Measurements from ENCODE around the gene EHF. TPM values are rescaled to one million over a fixed set of nuclear protein-coding genes. Genes with fewer than 3 reads are reported as not detected.
A peak's percentile ranks its signal among the peaks of the same experiment; 100 is the strongest.

The EHF gene
- total RNA-seq, 1 experiment from 2014 or later: 118 TPM

DNA sequence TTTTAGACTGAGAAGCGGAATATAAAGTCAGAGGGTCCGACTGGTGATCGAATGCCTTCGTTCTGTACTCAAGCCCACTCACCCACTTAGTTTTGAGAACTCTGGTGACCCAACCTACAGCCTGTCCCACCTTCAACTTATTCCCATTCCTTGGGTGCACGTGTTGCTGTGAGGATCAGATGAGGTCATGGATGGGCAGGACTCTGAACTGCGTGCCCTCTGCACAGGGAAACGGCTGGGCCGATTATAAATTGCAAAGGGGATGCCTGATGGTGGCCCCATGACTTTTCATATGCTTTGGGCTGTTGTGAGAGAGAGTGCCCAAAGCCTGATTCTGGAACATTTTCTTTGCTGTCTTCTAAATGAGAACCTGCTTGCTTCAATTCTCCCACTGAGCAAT is 16.0 kb upstream of the EHF start:
- POLR2A ChIA-PET (ENCODE audit: unreplicated experiment): no interaction called here
- Histone ChIP-seq H4K20me1 (ENCODE audit: insufficient read depth) (no peaks in the 10 kb centered on the region), H3K36me3 (ENCODE audit: low read depth) (no peaks in the 10 kb centered on the region), H3K27me3 (ENCODE audit: insufficient read depth, low read depth) (no peaks in the 10 kb centered on the region), H3K9me3 (ENCODE audit: insufficient read depth, low read depth) (no peaks in the 10 kb centered on the region), H3K4me1 (replicated peaks; ENCODE audit: insufficient read depth) (peaks cover 64% of the 10 kb centered on the region), H3K79me2 (ENCODE audit: low read depth) (no peaks in the 10 kb centered on the region), H3K9me2 (ENCODE audit: insufficient read depth) (no peaks in the 10 kb centered on the region), H3F3A (ENCODE audit: insufficient read depth, low read depth) (peaks cover 51% of the 10 kb centered on the region), H2AFZ (no peak overlapping the region), H3K27ac (no peak overlapping the region), H3K4me3 (no peak overlapping the region), H3K4me2 (peak overlapping the region; percentile 18; the same call in 1 of the 2 replicates)
- TF ChIP-seq, protein P1, sequence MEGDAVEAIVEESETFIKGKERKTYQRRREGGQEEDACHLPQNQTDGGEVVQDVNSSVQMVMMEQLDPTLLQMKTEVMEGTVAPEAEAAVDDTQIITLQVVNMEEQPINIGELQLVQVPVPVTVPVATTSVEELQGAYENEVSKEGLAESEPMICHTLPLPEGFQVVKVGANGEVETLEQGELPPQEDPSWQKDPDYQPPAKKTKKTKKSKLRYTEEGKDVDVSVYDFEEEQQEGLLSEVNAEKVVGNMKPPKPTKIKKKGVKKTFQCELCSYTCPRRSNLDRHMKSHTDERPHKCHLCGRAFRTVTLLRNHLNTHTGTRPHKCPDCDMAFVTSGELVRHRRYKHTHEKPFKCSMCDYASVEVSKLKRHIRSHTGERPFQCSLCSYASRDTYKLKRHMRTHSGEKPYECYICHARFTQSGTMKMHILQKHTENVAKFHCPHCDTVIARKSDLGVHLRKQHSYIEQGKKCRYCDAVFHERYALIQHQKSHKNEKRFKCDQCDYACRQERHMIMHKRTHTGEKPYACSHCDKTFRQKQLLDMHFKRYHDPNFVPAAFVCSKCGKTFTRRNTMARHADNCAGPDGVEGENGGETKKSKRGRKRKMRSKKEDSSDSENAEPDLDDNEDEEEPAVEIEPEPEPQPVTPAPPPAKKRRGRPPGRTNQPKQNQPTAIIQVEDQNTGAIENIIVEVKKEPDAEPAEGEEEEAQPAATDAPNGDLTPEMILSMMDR (conservative IDR thresholded peaks at IDR 0.05): no peak
- no peak for TF ChIP-seq EZH2 (IDR thresholded peaks at IDR 0.05; ENCODE audit: low read depth)
- CTCF ChIA-PET: no interaction called here
- DNase-seq: no peak
- no TSS peak for BruUV-seq (replicated peaks)
- intact Hi-C loops (cut with micrococcal nuclease; ENCODE audit: unreplicated experiment): no loop called here

DNA sequence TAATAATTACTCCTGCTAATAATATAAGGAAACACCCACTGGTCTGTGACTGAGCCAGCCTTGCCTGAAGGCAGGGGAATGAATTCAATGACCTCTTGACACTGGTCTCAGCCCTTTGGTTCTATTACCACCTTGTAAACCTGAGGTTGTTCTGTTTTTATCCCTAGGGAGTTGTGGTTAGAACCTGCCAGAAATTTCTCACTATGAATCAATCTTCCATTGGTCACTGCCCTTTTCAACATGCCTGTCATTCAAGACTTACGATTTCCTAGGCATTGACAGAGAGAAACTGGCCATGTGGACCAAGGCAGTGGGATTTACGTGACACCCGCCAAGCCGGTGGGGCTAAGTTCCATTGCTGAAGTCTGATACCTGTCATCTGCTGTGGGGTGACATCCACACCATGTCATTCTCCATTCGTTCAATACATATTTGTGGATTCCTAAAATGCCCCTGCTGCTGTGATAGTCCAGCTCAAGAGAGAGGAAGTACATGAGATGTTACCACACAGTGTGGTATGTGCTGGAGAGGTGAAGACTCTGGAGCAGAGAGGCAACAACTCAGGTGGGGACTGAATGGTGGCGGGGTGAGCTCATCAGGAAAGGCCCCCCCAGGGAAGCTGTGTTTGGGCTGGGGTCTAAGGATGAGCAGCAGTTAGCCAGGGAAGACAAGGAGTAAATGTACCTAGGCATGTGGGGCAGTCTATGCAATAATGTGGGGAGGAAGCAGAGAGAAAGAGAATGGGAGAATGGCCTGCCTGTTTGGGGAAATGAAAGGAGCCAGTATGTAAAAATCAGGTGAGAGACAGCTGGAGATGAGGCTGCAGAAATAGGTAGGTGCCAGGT is 15.2 kb upstream of the EHF start:
- intact Hi-C loops (cut with micrococcal nuclease; ENCODE audit: unreplicated experiment): no loop called here
- H3K9me2 ChIP-seq (ENCODE audit: insufficient read depth): no peaks in the 10 kb centered on the region
- no peak overlapping the region for H3K27ac ChIP-seq
- no peak for TF ChIP-seq EZH2 (IDR thresholded peaks at IDR 0.05; ENCODE audit: low read depth)
- TF ChIP-seq, protein P1 (conservative IDR thresholded peaks at IDR 0.05): no peak
- no peaks in the 10 kb centered on the region for H3K79me2 ChIP-seq (ENCODE audit: low read depth)
- peaks cover 57% of the 10 kb centered on the region for H3K4me1 ChIP-seq (replicated peaks; ENCODE audit: insufficient read depth)
- no peak for DNase-seq
- H2AFZ ChIP-seq: no peak overlapping the region
- no peak overlapping the region for H3K4me2 ChIP-seq
- no peaks in the 10 kb centered on the region for H3K9me3 ChIP-seq (ENCODE audit: insufficient read depth, low read depth)
- peaks cover 43% of the 10 kb centered on the region for H3F3A ChIP-seq (ENCODE audit: insufficient read depth, low read depth)
- no peaks in the 10 kb centered on the region for H4K20me1 ChIP-seq (ENCODE audit: insufficient read depth)
- ChIA-PET POLR2A (ENCODE audit: unreplicated experiment) (interaction anchor here (0.6 kb wide), 1 partner anchor 104 kb away, joined by 5 read pairs; no protein-coding TSS in a partner anchor), CTCF (no interaction called here)
- no peaks in the 10 kb centered on the region for H3K36me3 ChIP-seq (ENCODE audit: low read depth)
- no TSS peak for BruUV-seq (replicated peaks)
- no peak overlapping the region for H3K4me3 ChIP-seq
- no peaks in the 10 kb centered on the region for H3K27me3 ChIP-seq (ENCODE audit: insufficient read depth, low read depth)

DNA sequence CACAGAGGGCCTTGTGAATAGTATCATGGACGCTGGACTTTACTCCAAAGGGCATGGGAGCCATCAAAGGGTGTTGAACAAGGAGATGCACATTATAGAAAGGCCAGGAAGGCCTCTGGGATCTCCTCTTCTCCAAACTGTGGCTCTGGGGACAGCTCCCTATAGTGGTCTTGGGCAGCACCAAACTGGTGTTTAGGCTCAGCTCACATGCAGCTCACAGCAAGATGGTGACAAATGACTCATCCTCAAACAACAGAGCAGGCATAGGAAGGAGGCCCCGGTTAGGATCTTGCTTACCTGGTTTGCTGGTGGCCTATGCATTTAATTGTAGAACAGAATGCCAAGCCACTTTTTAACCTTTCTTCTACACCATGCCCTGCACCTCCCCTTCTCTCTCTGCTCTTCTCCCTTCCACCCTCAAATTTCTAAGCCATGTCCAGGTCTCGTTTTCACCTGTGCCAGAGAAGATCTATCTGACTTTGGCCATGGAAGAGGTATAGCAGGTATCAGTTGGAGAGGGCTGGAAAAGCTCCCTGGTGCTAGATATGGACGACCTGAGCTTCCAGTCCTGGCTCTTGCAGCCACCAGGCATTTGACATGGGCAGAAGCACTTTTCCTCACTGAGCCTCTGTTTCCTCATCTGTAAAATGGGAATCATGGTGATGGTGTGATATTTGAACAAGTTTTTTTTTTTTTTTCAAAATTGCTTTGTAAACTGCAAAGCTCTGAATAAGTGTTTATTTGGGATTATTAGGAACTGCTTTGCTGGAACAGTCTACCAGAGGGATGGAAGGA is 14.4 kb upstream of the EHF start:
- Histone ChIP-seq H3K4me2 (peak overlapping the region; percentile 10), H3K4me3 (no peak overlapping the region), H3K9me3 (ENCODE audit: insufficient read depth, low read depth) (no peaks in the 10 kb centered on the region), H3K9me2 (ENCODE audit: insufficient read depth) (no peaks in the 10 kb centered on the region), H3F3A (ENCODE audit: insufficient read depth, low read depth) (peaks cover 35% of the 10 kb centered on the region; the same call in 1 of the 2 replicates), H3K79me2 (ENCODE audit: low read depth) (no peaks in the 10 kb centered on the region), H2AFZ (no peak overlapping the region), H3K27ac (no peak overlapping the region), H4K20me1 (ENCODE audit: insufficient read depth) (no peaks in the 10 kb centered on the region), H3K36me3 (ENCODE audit: low read depth) (no peaks in the 10 kb centered on the region), H3K4me1 (replicated peaks; ENCODE audit: insufficient read depth) (peaks cover 49% of the 10 kb centered on the region), H3K27me3 (ENCODE audit: insufficient read depth, low read depth) (no peaks in the 10 kb centered on the region)
- CTCF ChIA-PET: no interaction called here
- BruUV-seq (replicated peaks): no TSS peak
- no peak for TF ChIP-seq EZH2 (IDR thresholded peaks at IDR 0.05; ENCODE audit: low read depth)
- TF ChIP-seq, protein P1 (conservative IDR thresholded peaks at IDR 0.05): no peak
- intact Hi-C loops (cut with micrococcal nuclease; ENCODE audit: unreplicated experiment): no loop called here
- POLR2A ChIA-PET (ENCODE audit: unreplicated experiment): interaction anchor here (0.7 kb wide), 1 partner anchor 399 kb away, joined by 7 read pairs; no protein-coding TSS in a partner anchor
- no peak for DNase-seq

All from PC-9 (cell line).